HG03066 (cell line): ENCODE results near the gene COMMD4.
A peak's percentile ranks its signal among the peaks of the same experiment; 100 is the strongest.
"Not testable (repeated sequence)": the region's sequence is repeated elsewhere in the genome, so short reads cannot be mapped to it uniquely, and the experiment has no call there.

ENCODE experiments used
- ATAC-seq: cut with Tn5 transposase; IDR thresholded peaks from one replicate; pipeline ENCODE4 v1.9.1; 2021; ENCODE audit warnings: low read depth; ENCODE audit not compliant: unreplicated experiment

COMMD4 gene

DNA sequence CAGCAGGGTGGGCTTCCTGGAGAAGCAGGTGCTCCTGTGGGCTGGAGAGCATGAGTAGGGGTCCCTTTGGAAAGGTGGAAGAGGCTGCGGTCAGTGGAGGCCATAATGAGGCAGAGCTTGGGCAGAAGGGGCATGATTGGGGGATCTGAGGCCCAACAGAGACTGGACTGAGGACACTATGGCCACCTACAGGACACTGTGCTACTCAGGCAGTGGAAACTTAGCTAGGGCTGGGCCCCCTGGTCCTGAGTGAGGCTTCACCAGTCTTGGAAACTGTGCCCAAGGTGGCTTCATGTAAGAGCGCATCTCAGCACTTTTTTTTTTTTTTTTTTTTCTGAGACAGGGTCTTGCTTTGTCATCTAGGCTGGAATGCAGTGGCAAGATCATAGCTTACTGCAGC lies 6.3 kb upstream of the COMMD4 start:
- no peak for ATAC-seq

DNA sequence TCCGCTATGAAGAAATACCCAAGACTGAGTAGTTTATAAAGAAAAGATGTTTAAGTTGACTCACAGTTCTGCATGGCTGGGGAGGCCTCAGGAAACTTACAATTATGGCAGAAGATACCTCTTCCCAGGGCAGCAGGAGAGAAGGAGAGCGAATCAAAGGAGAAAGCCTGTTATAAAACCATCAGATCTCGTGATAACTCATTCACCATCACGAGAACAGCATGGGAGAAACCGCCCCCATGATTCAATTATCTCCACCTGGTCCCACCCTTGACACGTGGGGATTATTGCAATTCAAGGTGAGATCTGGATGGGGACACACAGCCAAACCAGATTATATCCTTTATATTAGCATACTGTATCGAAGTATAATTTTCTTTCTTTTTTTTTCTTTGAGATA lies 3.8 kb upstream of the COMMD4 start:
- not testable (repeated sequence) for ATAC-seq

DNA sequence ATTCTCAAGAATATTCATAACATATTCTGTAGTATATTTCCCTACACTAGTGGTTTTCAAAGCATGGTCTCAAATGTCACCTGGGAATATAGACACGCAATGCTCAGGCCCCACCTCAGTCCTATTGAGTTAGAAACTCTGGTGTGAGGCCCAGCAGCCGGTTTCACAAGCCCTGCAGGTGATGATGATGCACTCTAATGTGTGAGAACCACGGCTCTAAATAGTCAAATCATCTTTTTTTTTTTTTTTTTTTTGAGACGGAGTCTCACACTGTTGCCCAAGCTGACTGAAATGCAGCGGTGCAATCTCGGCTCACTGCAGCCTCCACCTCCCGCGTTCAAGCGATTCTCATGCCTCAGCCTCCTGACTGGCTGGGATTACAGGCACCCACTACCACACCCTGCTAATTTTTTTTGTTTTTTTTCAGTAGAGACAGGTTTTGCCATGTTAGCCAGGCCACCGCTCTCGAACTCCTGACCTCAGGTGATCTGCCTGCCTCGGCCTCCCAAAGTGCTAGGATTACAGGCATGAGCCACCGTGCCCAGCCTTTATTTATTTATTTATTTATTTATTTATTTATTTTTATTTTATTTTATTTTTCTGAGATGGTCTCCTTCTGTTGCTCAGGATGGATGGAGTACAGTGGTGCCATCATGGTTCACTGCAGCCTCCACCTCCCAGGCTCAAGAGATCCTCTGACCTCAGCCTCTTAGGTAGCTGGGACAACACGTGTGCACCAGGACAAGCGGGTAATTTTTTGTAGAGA lies 2.0 kb upstream of the COMMD4 start:
- not testable (repeated sequence) for ATAC-seq

- ATAC-seq = no peak
Measured at GRCh38 chr15:75335313-75335704, 554 bp upstream of the COMMD4 start.

GRCh38 chr15:75338661-75339240 lies 2.9 kb downstream of the COMMD4 start:
- no peak for ATAC-seq

DNA sequence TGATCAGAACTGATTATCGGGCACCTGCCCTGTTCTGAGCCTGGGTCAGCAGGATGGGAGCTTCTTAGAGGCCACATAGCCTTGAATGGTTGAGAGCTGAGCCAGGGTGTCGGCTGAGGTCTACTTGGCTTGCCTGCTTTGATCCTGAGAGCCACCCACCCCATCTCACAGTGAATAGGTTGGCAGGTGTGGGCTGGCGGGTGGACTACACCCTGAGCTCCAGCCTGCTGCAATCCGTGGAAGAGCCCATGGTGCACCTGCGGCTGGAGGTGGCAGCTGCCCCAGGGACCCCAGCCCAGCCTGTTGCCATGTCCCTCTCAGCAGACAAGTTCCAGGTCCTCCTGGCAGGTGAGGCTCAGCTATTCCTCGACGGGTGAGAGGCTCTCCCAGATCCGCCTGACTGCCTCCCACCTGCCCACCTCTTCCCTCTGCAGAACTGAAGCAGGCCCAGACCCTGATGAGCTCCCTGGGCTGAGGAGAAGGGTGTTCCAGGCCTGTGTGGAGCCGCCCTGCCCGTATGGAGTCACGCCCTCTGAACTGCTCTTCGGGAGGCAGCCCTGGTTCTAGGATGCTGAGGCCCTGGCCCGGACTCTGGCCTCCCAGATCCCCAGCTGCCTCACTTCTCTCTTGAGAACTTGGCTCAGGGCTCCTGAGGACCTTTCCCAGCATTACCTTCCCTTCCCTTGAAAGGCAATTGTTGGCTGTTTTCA lies 3.8 kb downstream of the COMMD4 start:
- ATAC-seq = no peak

DNA sequence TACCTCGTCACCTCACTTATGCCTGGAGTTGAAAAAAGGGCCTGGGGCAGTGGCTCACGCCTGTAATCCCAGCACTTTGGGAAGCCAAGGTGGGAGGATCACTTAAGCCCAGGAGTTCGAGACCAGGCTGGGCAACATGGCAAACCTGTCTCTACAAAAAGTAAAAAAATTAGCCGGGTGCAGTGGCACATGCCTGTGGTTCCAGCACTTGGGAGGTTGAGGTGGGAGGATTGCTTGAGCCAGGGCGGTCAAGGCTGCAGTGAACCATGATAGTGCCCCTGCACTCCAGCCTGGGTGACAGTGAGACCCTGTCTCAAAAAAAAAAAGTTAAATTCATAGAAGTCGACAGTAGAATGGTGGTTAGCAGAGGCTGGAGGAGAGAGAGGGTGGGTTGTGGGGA lies 6.4 kb downstream of the COMMD4 start:
- ATAC-seq = no peak

GRCh38 chr15:75343953-75344352 lies 8.1 kb downstream of the COMMD4 start:
- ATAC-seq = not testable (repeated sequence)

GRCh38 chr15:75346796-75347221 lies 10.9 kb downstream of the COMMD4 start, which contains the start of gene NEIL1:
Gene NEIL1, plus strand, starts transcription at chr15:75347039. Its CDS starts 1,867 bp downstream, at chr15:75348906.
- ATAC-seq = no peak

- peak; percentile 42 for ATAC-seq
Measured at GRCh38 chr15:75347222-75348033, 11.6 kb downstream of the COMMD4 start.

DNA sequence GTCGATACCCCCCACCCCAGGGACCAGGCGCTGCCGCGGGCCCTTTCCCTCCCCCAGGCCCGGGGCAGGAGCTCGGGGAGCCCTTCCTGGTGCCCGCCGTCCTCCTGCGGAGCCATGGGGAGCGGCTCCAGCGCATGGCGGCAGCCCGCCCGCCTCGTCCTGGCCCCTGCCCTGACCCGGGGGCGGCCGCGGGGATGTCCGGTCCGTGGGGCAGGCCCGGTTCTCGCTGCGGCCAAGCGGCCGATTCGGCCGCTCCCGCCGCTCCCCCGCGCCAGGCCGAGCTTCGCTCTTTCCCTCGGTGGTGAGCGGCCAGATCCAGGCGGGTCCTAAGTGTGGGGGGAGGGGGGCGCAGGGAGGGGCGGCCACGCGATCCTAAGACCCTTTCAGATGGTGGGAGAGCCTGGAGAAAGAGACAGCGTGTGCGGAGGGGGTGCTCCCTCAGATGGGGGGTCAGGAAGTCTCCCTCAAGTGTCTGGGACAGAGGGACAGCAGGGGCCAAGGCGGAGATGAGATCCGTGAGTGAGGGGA lies 12.2 kb downstream of the COMMD4 start:
- no peak for ATAC-seq

- no peak for ATAC-seq
Measured at GRCh38 chr15:75348562-75349350, 12.9 kb downstream of the COMMD4 start.

DNA sequence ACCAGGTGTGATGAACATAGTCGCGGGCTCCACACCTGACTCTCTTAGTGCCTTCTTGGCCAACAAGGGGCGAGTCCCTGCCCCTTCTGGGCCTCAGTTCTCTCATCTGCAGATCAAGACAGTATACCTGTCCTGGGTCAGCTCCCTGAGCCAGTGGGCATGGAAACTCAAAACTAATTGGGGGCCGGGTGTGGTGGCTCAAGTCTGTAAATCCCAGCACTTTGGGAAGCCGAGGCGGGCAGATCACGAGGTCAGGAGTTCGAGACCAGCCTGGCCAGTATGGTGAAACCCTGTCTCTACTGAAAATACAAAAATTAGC lies 13.4 kb downstream of the COMMD4 start:
- not testable (repeated sequence) for ATAC-seq

DNA sequence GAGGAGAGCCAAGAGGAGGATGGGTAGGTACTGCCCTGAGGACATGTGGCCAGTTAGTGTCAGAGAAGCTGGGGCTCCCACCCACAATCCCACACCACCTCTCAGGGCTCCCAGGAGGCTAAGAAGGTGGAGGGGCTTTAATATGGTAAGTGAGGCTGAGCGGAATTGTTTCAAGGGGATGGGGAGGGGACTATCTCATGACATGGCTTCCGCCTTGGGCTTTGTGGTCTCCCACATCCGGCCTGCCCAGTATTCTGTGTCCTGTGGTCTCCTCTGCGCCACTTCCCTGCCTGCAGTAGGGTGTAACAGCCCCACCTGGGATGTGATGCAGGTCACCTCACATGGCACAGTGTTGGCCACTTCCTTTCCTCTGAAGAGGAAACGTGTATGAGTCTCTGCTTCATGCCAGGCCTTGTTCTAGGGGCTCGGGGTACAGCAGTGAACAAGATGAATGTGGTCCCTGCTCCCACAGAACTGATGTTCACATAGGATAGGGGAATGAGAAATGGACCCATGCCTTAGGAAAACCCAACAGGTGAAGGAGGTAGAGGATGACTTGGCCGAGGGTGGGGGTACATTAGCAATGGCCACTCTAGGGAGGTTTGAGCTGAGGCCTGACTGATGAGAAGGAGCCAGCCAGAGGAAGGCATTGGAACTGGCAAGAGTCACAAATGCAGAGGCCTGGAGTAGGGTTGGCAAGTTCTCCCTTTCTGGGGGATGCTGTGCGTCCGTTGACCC lies 14.2 kb downstream of the COMMD4 start:
- ATAC-seq = no peak

GRCh38 chr15:75350601-75351361 lies 14.9 kb downstream of the COMMD4 start:
- ATAC-seq = no peak

GRCh38 chr15:75352186-75353080 lies 16.6 kb downstream of the COMMD4 start:
- ATAC-seq = no peak

DNA sequence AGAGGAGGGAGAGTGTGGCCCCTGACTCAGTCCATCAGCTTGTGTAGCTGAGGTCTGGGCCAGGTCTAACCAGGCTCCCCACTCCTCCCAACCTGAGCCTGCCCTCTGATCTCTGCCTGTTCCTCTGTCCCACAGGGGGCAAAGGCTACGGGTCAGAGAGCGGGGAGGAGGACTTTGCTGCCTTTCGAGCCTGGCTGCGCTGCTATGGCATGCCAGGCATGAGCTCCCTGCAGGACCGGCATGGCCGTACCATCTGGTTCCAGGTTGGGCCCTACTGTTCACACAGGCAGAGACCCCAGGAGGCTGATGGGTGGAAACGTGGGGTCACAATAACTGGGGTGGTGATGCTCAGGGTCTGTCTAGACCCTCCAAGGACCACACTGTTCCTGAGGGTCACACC lies 17.7 kb downstream of the COMMD4 start:
- ATAC-seq = no peak
